ENCODE results near the gene KISS1R.
"Not testable (repeated sequence)": the region's sequence is repeated elsewhere in the genome, so short reads cannot be mapped to it uniquely, and the experiment has no call there.

KISS1R gene

GRCh38 chr19:953445-954271 lies 36.5 kb downstream of the KISS1R start:
- TF ChIP-seq CTCF (IDR thresholded peaks at IDR 0.05; ENCODE audit: insufficient read depth, low read depth, low read length, missing control alignments): no peak
- no peak overlapping the region for H3K4me3 ChIP-seq (ENCODE audit: low read length)

GRCh38 chr19:954272-954671 lies 37.1 kb downstream of the KISS1R start:
- H3K4me3 ChIP-seq (ENCODE audit: low read length): no peak overlapping the region
- TF ChIP-seq CTCF (IDR thresholded peaks at IDR 0.05; ENCODE audit: insufficient read depth, low read depth, low read length, missing control alignments): no peak
- no peak for DNase-seq (ENCODE audit: low read depth)

More at GRCh38 chr19:953445-954271, 36.5 kb downstream of the KISS1R start:
- no peak for DNase-seq (ENCODE audit: low read depth)

- no peak overlapping the region for H3K4me3 ChIP-seq (ENCODE audit: low read length)
- TF ChIP-seq CTCF (IDR thresholded peaks at IDR 0.05; ENCODE audit: insufficient read depth, low read depth, low read length, missing control alignments): no peak
- DNase-seq (ENCODE audit: low read depth): no peak
Observed at GRCh38 chr19:954672-955494, 37.8 kb downstream of the KISS1R start.

DNA sequence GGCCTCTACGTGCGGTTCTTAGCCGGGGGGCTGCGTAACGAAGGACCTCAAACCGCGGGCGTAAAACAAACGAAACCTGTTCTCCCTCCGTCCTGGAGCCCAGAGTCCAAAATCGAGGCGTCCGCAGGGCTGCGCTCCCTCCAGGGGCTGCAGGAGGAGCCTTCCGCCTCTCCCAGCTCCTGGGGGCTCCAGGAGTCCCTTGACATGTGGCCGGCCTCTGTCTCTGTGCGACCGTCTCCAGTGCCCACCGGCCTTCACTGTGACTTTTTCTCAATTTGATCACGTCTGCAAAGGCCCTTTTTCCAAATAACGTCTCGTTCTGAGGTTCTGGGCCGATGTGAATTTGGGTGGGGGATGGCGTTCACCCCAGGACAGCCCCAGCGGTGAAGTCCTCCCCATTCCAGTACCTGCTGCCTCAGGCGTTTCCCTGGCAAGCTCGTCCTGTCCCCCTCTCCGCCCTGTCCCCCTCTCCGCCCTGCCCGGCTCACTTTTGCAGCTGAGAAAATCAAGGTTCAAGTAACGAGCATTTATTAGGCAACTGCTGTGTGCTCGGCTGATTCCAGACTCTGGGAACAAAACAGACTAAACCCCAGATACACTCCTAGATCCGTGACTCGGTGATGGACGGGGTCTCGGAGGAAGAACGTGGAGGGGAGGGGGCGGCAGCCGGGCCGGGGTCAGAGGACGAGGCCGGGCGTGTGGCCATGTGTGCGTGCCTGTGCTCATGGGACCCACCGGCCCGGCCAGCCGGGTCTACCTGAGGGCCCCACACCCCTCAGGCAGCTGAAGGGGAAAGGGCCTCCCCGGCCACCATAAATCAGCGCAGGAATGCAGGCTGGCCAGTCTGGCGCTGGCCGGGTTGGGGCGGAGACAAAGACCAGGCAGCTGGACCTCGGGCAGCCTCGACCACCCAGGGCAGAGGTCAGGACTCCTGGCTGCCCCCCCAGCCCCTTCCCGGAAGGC lies 39.0 kb downstream of the KISS1R start:
- H3K4me3 ChIP-seq (ENCODE audit: low read length): no peak overlapping the region
- no peak for TF ChIP-seq CTCF (IDR thresholded peaks at IDR 0.05; ENCODE audit: insufficient read depth, low read depth, low read length, missing control alignments)

DNA sequence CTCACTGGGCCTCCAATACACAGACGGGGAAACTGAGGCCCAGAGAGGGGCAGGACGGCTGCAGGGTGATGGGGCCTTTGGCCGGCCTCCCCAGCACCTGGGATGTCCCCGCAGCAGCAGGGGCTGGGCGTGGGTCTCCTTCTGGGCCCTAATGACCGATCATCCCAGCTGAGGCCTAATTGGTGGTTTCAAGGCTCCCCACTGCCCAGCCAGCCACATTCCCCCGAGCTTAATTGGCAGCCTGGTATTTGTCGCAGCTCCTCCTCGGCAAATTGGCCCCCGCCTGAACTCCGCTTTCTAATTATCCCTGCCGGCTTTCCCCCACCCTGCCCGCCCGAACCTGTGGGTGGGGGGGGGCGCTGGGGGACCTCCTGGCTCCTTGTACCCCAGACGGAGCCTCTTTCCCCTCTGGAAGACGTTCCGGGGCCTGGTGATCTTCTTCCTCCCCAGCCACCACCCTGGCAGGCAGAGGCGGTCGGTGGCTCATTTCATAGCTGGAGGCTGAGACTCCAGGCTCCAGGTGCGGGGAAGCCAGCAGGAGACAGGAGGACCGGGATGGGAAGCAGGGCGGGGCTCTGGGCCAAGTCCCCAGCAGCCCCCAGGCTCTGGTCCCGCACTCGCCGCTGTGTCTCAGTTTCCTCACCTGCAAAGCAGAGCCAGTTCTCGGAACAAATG lies 39.8 kb downstream of the KISS1R start:
- TF ChIP-seq CTCF (IDR thresholded peaks at IDR 0.05; ENCODE audit: insufficient read depth, low read depth, low read length, missing control alignments): no peak
- H3K4me3 ChIP-seq (ENCODE audit: low read length): no peak overlapping the region
- DNase-seq (ENCODE audit: low read depth): peak; percentile 55

More for the DNA sequence above, 39.0 kb downstream of the KISS1R start:
- no peak for DNase-seq (ENCODE audit: low read depth)

GRCh38 chr19:957578-957977 lies 40.4 kb downstream of the KISS1R start:
- not testable (repeated sequence) for DNase-seq (ENCODE audit: low read depth); H3K4me3 ChIP-seq (ENCODE audit: low read length)

All from epithelial cell of esophagus (primary cell).